ENCODE measurements around the gene CRACDL.

The CRACDL gene

DNA sequence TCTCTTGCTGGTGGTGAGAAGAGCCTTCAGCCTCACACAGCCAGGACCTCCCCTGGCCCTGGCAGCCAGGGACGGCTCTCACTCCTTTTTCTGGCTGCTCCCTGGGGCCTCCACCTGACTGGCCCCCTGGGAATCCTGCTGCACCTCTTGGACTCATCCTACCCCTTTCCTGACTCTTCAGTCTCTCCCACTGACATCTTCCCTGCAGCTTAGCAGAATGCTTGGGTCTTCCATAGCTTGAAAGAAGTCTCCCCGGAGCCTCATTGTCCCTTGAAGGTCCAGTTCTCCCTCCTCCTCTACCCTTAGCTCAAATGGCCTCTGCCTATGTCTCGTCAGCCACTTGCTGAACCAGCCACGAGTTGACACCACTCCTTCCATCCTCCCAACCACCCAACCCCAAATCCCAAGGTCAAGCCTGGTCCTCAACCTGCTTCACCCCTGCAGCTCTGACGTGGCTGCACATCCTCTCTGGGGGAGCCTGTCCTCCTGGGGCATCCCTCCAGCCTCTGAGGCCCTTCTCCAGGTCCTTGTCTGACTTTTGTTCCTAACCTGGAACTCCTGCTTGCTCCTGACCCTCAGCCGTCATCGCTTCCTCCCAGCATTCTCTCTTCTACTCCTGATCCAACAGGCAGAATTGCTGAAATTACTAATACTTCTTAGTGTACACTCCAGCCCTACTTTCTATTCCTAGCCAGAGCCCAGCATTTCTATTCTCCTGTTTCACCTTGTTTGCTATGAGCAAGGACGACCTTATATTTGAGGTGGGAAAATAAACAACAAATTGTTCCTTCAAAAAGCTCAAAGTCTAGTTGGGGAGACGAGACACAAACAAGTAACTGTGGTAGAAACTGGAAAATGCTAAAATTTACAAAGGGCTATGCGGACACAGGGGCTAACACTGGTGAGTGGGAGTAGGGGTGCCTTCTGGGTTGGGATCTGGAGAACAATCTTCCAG is 136.4 kb downstream of the CRACDL start:
- no peak for DNase-seq

DNA sequence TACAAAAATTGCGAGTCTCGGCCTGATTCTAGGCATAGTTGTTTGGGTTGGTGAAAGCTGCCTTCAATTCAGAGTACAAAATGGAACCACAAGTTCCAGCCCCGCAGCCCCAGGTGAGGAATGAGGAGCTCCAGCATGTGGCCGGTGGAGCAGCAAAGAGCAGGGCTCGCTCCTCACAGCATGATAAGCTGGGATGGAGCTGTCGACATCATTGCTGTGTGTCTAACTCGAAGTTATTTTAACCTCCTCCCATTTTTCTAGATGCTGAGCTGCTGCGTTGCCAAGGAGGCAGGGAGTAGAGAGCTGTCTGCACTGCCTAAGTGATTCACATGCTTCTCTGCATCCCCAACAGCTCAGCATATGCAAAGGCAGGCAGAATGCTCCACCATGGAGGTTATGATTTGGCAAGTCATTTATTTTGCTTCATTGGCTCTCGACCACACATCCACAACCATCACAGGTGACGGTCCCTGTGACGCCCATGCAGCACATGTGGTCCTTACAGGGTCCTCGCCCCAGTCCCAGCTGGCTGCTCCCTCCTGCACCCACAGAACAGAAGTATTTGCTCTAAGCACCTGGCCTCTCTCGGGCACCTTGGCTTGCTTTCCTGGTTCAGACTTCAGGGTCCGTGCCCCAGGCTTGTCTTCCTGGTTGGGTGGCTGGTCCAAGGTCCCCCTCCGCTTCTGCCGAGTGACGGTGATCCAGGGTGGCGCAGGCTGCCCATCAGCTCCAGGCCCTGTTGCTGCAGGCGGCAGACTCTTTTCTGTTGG is 139.1 kb downstream of the CRACDL start:
- no peak for DNase-seq

DNA sequence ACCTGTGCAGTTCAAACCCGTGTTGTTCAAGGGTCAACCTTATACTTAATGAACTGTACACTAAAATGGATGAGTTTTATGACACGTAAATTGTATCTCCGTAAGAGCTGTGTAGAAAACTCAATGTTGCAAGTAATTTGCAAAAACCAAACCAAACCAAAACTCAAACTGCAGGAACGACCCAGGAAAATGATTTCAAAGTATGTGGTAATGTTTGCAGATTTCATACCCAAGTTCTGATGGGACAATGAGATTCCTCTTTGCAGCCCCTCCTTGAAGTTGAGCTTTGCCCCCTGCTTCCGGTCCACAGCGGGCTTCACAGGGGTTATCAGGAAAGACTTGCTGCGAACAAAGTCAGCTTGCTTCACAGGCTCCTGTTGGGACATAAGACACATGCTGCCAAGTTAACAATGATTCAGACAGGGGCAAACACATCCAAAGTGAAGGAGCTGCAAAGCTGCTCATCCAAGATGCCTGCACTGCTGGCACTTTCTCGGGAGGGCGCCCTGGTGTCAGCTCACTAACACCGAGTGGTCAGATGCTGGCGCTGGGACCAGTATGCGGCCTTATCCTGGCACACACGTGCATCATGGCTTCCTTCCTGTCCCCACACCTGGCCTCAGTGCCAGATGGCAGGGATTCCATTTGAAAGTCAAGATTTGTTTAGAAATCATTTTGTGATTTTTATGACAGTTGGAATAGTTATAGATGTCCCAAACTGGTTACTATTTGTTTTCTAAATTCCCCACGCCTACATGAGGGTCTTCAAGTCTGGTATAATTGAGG is 139.9 kb downstream of the CRACDL start:
- no peak for DNase-seq

DNA sequence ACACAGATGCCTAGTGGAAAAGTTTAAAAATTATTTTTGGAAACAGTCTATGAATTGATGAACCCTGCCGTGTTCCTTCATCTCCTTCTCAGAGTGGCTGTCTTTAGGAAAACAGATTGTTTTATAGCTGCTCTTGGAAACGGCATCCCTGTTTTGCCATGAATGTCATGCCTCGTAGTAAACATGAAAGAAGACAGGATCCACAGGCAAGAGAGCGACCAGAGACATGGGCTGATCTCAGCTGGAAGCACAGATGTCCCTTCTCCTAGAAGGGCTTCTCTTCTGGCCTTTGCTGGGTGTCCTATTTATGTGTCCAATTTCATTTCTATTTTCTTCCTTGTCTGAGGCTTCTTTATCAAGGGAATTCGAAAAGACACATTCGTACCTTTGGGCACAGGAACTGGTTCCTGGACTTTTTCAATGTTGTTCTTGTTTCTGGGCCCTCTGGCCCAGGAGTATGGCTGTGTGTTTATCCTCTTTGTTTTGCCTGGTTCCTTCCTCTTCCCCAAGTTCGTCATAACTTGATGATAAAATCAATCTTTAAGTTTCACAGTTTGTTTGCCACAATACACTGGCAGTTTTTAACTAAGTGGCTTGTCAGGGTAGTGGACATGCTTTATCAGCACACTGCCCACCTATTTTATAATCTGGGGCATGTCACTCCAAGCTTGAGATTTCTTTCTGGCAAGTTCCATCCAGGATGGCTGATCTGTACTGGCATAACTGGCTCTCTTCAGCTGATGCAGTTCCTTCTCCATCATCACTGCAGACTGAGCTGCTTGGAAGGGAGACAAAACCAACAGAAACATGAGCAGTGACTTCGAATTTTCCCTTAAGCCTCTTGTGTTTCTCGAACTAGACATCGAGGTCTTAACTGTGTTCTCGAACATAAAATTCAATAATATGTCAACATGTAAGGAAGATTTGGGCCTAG is 141.9 kb downstream of the CRACDL start:
- no peak for DNase-seq

DNA sequence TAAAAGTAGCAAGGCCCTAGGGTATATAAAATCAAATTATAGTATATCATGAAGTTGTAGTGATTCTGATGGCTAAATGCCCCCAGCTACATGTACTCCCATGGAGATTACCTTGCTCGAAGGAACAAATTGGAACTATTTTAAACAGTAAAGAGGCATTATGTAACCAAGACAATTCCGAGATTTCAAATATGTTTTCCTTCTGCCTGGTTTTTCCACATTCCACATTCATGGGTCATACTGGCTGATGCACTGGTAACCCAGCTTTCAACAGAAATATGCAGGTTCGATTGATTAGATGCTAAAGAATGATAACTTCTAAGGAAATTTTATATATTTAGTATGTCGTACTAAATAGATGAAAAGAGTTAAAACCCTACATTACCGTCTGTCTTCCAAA is 142.8 kb downstream of the CRACDL start:
- DNase-seq: peak; percentile 22

DNA sequence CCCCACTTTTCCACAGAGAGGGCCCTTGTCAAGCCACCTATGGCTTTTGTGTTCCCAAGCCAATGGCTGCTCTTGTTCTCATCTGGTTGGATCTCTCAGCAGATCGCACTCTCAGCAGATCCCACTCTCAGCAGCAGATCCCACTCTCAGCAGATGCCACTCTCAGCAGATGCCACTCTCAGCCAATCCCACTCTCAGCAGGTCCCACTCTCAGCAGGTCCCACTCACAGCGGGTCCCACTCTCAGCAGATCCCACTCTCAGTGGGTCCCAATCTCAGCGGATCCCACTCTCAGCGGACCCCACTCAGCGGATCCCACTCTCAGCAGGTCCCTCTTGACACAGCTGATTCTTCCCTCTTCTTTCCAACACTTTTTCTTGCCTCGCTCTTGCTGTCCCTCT is 145.8 kb downstream of the CRACDL start:
- DNase-seq: no peak

DNA sequence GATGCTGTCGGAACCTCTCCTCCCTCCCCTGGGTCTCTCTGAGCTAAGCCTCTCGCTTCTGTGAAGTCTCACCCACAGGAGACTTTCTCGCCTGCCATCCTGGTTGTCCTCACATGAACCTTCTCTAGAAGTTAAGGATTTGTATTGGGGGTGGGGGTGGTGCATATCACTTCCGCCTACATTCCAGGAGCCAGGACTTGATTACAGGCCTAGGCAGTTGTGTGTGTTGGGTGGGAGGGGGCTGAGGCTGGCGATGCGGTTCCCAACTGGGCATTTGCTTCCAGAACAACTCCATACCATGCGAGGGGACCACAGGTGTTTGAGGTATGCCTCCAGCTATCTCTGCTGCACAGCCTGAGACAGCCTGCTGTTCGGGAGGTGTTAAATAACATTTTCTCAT is 148.3 kb downstream of the CRACDL start:
- DNase-seq: no peak

DNA sequence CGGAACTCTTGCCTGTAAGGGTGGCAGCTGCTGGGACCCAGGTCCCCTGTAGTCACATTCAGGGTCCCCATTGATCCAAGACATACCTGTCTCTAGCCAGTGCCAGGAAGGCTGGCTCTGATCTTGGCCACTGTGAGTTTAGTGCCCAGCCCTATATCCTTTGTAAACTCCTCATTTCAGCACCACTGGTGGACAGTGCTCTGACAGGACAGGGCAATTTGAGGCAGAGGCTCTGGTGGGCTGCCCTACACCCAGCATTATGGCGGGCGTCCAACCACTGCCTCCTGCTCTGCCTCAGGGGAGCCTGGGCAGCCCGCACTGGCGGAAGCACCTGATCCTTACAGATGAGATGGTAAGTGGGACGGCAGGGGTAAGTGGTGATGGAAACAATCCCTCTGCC is 149.8 kb downstream of the CRACDL start:
- no peak for DNase-seq

DNA sequence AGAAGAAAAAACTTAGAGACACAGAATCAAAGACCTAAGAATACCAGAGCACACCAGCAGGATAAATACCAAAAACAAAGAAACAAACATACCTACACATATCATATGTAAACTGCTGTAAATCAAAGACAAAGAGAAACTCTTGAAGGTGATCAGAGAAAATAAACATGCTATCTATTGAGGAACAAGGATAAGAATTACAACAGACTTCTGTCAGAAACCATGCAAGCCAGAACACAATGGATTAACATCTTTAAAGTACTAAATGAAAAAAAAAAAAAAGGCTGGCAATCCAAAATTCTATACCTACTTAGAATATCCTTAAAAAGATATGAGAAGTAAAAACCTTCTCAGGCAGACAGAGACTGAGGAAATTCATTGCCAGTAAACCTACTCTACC is 153.5 kb downstream of the CRACDL start:
- no peak for DNase-seq

DNA sequence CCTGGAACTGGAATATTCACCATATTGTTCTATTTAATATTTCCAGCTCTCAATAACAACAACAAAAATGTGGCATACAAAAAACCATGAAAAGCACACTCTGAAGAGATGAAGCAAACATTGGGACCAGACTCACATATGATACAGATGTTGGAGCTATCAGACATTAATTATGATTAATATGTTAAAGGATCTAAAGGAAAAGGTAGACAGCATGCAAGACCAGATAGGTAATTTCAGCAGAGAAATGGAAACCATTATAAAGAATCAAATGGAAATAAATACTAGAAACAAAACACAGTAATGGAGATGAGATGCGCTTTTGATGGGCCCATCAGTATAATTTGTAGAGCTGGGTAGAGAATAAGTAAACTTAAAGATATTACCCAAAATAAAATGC is 154.2 kb downstream of the CRACDL start:
- DNase-seq: no peak

DNA sequence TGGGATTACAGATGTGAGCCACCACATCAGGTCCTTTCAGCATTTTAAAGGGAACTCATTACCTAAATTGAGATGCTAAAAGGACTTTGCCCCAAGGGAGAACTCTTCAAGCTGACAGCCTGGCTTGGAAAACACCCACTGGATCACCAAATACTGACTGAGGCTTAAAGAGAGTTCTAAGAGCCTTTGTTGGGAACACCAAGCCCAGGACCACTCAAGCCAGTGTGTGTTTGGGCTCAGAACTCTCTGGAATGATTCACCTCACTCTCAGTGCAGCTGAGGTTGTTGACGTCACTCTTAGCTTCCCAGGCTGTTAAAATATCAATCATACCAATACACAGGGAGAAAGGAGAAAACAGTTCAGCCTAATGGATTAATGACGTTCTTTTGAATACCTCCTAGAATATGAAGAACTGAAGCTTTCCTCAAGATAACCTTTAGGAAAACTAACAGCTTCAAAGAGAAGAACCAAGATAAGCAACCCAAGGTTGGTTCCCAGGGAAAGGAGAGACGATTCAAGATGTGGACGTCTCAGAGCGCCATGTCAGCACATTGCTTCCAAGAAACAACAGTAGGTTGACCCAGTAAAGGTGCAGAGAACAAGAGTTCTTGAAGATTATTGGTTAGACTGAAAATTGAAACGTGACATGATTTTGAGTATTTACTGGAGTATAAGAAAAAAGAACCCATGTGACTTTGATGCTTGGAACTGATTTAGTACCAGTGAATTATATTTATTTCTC is 157.1 kb downstream of the CRACDL start:
- no peak for DNase-seq

DNA sequence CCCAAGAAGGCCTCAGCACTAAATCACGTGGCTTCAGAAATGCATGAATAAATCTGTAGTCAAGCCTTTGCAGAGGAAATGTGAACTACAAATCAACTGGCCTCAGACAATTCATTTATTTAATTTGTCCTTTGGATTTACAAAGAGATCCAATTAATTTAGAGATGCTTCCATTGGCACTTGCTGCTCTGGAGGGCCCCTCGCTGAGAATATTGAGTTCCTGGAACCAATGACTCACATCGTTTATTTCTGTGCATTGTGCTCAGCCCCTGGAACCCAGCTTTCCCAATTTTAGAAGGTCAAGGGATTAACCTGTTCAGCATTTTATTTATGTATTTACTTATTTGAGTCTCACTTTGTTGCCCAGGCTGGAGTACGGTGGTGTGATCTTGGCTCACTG is 157.9 kb downstream of the CRACDL start:
- DNase-seq: no peak

DNA sequence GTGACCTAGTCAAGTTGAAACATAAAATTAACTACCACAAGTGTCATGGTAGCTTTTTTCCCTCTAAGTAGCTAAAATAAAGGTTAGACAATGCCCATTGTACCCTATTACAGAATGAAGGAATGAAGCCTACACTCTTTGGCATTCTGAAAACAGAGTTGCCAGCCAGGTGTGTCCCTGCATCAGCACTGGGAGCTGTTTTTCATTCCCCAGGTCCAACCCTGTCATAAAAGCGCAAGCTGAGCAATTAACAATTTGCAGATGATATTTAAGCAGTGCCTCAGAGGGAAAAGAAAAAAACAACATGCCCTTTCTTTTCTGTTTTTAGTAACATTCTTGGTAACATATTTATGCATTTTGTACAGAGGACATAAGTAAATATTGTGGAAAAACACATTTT is 158.3 kb downstream of the CRACDL start:
- DNase-seq: no peak

DNA sequence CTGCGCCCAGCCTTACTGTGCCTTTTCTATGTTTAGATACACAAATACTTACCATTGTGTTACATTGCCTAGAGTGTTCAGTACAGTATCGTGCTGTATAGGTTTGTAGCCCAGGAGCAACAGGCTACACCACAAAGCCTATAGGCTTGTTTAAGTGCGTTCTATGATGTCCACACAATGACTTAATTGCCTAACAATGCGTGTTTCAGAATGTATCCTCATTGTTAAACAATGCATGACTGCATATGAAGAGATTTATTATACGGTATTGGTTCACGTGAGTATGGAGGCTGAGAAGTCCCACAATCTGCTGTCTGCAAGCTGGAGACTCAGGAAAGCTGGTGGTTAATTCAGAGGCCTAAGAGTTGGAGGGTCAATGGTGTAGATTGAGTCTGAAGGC is 158.9 kb downstream of the CRACDL start:
- DNase-seq: no peak

DNA sequence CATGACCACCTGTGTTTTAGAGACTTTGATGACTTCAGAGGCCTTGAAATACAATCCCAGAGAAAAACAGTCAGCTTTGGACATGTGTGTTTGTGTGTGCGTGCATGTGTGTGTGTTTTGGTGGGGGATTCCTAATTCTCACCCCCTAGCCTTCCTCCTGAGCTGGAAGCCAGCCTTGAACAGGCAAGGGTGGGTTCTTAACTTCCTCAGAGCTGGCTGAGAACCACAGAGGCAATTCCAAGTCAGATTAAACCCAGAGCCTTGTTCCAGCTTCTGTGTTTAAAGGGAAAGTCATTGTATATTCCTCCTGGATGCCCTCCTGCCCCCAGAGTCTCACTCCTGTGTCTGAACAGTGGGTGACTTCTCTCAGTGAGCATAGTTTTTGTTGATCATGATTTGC is 159.9 kb downstream of the CRACDL start:
- DNase-seq: no peak

DNA sequence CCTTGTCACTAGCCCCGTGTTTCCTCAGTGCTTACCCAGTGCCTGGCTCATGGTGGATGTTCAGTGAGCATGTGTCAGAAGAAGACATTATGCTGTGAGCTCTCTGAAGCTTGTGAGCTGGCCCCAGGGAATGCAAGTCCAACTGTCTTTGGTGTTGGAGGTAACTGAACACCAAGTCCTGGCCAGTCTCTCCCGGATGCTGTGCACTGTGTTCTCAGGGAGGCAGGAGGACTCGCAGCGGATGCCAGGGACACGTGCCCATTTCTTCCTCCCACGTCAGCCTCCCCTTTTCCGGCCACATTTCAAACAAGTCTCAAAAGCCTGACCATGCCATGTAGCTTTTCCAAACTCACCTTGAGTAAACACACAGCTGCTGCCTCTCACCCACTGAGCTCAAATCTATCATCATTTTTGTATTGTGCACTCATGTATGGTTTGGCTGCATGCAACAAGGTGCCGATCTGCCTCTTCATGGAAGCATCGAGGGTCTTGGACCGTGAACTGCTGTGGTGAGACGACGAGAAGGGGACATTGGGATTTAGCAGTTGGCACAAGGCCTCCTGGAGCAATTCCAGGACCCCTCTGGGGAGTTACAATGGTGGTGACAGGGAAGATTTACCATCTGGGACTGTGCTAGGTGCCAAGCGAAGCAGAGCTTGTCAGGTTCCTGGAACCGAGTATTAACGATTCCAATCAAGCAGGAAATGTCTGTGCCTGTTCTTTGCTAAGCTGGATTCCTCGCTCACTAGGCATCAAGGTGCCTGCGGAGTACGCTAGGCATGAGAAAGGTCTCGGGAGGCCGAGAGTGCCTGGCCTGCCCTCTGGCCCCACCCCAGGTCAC is 160.7 kb downstream of the CRACDL start:
- no peak for DNase-seq

DNA sequence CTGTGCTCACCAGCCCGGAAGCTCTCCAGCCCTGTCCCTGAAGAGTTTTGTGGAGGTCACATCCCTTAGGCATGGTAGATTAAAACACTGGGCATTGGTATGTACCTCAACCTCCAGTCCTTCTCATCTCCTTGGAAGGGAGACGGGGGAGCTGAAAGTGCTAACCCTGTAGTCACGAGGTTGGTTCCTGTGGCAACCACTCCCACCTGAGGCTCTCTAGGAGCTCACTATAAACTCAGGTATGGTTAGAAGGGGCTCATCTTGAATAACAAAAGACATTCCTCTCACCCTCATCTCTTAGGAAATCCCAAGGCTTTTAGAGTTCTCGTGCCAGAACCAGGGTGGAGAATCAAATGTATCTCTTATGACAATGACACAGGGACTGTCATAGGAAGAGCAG is 162.1 kb downstream of the CRACDL start:
- DNase-seq: no peak

DNA sequence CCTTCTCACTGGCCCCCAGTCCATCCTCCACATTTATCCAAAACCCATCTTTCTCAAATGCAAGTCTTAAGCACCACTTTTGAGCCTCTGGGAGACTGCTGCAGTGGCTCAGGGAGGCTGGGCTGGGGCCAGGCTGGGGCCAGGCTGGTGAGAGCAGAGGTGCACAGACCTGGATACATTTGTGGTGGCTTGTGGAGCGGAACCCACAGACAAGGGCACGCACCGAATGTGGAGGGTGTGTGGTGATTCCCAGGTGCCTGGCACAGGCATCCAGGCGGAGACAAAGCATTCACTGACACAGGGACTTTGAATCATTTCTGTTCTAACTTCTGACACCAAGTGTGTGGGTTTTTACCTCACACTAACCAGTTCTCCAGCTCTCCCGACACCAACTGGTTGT is 162.9 kb downstream of the CRACDL start:
- no peak for DNase-seq

DNA sequence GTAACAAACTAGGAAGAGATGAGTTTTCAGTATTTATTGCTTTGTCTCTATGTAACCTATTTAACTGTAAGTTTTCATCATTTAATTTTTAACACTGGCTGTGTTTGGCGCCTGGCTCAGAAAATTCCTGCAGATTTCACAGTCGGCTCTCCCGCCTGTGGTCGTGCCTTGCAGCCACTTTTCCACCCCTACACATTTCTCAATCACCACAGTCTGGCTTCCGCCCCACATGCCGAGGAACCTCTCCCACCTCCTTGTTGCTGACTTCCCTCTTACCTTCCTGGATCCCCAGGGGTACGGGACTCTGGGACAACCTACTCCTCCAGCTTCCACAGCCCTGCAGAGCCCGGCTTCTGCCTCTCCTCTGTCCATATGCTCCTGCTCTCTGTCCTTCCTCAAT is 163.5 kb downstream of the CRACDL start:
- peak; percentile 12 for DNase-seq

DNA sequence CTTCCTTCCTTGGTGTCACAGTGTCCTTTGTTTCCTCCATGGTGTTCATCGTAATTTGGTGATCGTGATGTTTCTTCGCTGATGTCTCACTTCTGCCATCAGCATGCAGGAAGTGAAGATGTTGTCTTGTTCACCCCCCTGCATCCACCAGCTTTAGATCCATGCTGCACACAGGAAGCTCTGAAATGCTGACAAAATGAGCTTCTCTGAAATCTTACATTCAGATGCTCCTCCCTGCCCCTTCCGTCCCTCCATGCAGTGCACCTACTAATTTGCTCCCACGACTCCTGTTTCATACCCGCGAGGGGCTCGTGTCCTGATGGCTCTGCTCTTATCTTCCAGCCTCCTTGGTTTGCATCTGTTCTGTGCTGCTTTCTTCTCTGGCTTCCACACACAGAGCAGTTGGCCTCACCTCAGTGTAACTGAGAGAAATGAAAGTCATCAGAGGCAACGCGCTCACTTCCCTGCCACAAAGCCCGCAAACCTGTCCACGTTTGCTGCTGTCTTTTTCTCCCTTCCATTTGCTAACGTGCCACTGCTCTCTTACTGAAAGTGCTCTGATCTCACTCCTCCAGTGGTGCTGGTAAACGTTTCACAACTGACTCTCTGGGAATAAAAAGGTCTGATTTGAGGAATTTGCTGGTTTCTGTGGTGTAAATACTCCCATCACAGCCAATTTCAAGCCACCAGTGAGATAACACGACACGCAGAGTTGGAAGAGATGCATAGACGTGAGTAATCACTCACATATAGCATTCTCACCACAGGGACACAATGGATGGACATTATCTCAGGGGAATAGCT is 164.1 kb downstream of the CRACDL start:
- DNase-seq: peak; percentile 54
